AG04449 (cell line): ENCODE measurements around the gene HAVCR1.

Experiments used
- CTCF ChIA-PET: fragments of 350-600 bp; formaldehyde crosslinking; extraction: SDS; loops from one replicate; lab custom pipeline; 2021; ENCODE audit warnings: antibody characterized with exemption; lab: Yijun Ruan, JAX
- POLR2A ChIA-PET: fragments of 400-600, 350-600 bp; formaldehyde crosslinking; extraction: SDS; loops from one replicate; lab custom pipeline; 2020; ENCODE audit warnings: antibody characterized with exemption, inconsistent platforms; lab: Yijun Ruan, JAX
- DNase-seq: peaks from one replicate; pipeline ENCODE4 v3.0.0-alpha.2; 2010; ENCODE audit warnings: low read depth, low spot score
- H3K4me3 ChIP-seq: 2 replicates; pipeline ENCODE4 v1.5.1; 2011; ENCODE audit warnings: low read depth, mild to moderate bottlenecking, control low read depth, low read length
- TF ChIP-seq, protein P1 (sequence below): IDR thresholded peaks from one replicate; pipeline ENCODE4 v1.5.1; 2011; ENCODE audit warnings: mild to moderate bottlenecking, moderate library complexity, low read length, control low read depth, inconsistent platforms; ENCODE audit not compliant: insufficient read depth; ENCODE audit errors: missing control alignments

Gene HAVCR1

DNA sequence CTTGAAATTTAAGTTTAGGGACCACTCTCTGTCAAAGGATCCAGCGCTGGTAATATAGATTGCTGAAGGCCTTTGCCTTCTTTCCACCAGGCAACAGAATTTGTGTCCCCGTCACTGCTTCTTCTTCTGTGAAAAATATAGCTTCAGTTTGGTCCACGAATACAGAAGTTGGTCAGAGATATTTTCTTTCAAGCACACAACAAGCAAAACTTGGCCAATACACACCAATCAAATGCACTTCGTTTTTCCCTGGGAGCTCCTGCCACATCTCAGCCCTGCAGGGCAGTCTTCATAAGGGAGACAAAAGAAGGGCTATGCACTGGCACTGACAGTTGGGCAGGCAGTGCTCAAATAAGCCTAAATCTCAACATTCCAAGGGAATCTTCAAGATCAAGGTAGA, 27.0 kb upstream of the HAVCR1 start:
- CTCF ChIA-PET = no interaction called here
- POLR2A ChIA-PET = no interaction called here
- no peak for DNase-seq
- no peak overlapping the region for H3K4me3 ChIP-seq
- TF ChIP-seq, protein P1, sequence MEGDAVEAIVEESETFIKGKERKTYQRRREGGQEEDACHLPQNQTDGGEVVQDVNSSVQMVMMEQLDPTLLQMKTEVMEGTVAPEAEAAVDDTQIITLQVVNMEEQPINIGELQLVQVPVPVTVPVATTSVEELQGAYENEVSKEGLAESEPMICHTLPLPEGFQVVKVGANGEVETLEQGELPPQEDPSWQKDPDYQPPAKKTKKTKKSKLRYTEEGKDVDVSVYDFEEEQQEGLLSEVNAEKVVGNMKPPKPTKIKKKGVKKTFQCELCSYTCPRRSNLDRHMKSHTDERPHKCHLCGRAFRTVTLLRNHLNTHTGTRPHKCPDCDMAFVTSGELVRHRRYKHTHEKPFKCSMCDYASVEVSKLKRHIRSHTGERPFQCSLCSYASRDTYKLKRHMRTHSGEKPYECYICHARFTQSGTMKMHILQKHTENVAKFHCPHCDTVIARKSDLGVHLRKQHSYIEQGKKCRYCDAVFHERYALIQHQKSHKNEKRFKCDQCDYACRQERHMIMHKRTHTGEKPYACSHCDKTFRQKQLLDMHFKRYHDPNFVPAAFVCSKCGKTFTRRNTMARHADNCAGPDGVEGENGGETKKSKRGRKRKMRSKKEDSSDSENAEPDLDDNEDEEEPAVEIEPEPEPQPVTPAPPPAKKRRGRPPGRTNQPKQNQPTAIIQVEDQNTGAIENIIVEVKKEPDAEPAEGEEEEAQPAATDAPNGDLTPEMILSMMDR = no peak

DNA sequence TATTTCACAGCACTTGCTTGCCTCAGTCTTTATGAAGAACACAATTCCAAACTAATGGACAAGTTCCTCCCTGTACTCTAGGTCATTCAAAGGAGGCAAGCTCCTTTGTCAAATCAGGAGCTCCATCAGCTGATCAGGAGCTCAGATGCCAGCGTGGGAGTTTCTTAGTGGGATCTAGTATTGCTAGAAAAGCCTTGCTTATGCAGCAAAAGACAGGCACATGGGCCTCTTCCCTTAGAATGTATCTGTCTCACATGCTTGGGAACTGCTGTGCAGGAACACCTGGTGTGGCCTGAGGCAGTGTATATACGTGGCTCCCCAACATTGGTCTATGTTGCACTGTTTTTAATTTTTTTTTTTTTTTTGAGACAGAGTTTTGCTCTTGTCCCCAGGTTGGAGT, 21.4 kb upstream of the HAVCR1 start:
- POLR2A ChIA-PET = no interaction called here
- H3K4me3 ChIP-seq = no peak overlapping the region
- CTCF ChIA-PET = no interaction called here
- DNase-seq = no peak
- TF ChIP-seq, protein P1 = no peak

DNA sequence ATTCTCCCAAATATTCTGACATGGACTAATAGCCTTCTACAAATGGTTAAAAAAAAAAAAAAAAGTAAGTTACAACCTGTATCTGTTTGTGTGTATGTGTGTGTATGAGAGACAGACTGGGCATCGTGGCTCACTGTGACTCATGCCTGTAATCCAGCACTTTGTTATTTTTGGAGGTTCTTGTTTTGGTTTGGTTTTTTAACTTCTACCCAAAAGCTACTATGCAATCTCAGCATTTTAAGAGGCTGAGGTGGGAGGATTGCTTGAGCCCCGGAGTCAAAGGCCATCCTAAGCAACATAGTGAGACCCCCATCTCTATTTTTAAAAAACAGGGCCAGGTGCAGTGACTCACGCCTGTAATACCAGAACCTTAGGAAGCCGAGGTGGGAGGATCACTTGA, 17.6 kb upstream of the HAVCR1 start:
- ChIA-PET CTCF (no interaction called here), POLR2A (no interaction called here)
- no peak overlapping the region for H3K4me3 ChIP-seq
- TF ChIP-seq, protein P1 = no peak
- DNase-seq = no peak

DNA sequence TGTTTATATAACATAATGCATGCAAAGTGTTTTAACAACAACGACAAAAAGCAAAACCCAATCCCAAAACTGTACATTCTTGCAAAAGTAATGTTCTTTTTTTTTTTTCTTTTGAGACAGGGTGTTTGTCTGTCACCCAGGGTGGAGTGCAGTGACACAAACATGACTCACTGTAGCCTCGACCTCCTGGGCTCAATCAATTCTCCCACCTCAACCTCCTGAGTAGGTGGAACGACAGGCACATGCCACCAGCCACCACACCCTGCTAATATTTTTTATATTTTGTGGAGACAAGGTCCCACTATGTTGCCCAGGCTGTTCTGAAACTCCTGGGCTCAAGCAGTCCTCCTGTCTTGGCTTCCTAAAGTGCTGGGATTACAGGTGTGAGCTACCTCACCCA, 13.6 kb upstream of the HAVCR1 start:
- POLR2A ChIA-PET = no interaction called here
- no peak overlapping the region for H3K4me3 ChIP-seq
- DNase-seq = no peak
- CTCF ChIA-PET = no interaction called here
- TF ChIP-seq, protein P1 = no peak

DNA sequence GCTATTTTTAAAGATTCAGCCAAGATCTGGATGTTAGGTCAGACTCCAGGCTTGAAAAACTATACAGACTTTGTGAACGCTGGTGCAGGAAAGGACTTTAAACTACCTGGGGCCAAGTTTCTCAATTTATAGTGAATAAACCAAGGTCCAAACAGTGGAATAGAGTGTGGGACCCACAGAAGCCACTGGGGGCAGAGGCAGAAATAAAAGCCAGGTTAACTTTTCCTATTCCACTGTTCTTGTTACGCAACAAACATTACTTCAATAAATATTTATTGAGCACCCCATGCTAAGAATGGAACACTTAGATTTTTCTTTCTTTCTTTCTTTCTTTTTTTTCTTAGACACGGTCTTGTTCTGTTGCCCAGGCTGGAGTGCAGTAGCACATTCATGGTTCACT, 11.0 kb upstream of the HAVCR1 start:
- TF ChIP-seq, protein P1 = no peak
- CTCF ChIA-PET = no interaction called here
- no peak for DNase-seq

DNA sequence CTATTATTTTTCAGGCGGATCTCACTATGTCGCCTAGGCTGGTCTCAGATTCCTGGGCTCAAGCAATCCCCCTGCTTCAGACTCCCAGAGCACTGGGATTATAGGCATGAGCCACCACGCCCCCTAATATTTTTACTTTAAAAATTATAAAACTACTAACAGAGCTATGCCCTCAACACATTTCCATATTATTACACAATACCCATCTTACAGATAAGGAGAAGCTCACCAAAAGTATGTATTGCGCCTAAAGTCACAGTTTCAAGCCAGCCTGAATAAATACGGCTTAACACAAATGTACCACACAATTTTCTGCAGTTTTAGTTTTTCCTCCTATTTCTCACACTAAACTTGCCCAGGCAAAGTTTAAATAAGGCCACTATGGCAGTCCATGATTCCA, 9.9 kb upstream of the HAVCR1 start:
- POLR2A ChIA-PET = no interaction called here
- no peak for DNase-seq
- TF ChIP-seq, protein P1 = no peak
- CTCF ChIA-PET = no interaction called here
- no peak overlapping the region for H3K4me3 ChIP-seq

More for the DNA sequence above, 11.0 kb upstream of the HAVCR1 start:
- POLR2A ChIA-PET = no interaction called here
- H3K4me3 ChIP-seq = no peak overlapping the region

DNA sequence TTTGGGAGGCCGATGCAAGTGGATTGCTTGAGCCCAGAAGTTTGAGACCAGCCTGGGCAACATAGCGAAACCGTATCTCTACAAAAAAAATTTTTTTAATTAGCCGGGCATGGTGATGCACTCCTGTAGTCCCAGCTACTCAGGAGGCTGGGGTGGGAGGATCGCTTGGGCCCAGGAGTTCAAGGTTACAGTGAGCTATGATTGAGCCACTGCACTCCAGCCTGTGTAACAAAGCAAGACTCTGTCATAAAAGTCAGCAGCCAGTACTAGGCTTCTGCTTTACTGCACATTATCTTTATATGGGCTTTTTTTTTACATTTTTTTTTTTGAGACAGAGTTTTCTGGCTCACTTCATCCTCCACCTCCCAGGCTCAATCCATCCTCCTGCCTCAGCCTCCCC, 9.4 kb upstream of the HAVCR1 start:
- ChIA-PET CTCF (no interaction called here), POLR2A (no interaction called here)
- DNase-seq = no peak
- no peak overlapping the region for H3K4me3 ChIP-seq
- TF ChIP-seq, protein P1 = no peak
